GM23248 (cell line): ENCODE measurements around the gene CDK5RAP3.
"Not testable (repeated sequence)": the region's sequence is repeated elsewhere in the genome, so short reads cannot be mapped to it uniquely, and the experiment has no call there.

Source experiments
- EZH2 ChIP-seq: fragments of 200-600 bp; sonication (generic); IDR thresholded peaks from 2 replicates; pipeline ENCODE4 v1.6.1; 2018; ENCODE audit warnings: antibody characterized with exemption, mild to moderate bottlenecking; ENCODE audit not compliant: insufficient read depth, poor library complexity, severe bottlenecking
- EZH2phosphoT487 ChIP-seq: fragments of 200-600 bp; sonication (generic); IDR thresholded peaks from 2 replicates; pipeline ENCODE4 v1.6.1; 2018; ENCODE audit warnings: antibody characterized with exemption, moderate library complexity, mild to moderate bottlenecking, low read depth; ENCODE audit not compliant: insufficient read depth

DNA sequence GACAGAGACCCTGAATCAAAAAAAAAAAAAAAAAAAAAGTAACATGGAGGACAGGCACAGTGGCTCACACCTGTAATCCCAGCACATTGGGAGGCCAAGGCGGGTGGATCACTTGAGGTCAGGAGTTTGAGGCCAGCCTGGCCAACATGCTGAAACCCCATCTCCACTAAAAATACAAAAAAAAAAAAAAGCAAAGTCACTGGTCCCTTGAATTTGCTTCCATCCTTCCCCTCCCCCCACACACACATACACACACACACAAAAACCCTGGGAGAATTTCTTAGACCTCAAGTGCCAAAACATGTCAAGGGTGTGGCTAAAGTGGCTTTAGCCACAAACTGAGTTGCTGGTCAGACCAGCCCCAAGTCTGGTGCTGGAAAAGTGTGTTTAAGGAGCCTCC, 17.5 kb downstream of the CDK5RAP3 start:
- not testable (repeated sequence) for TF ChIP-seq EZH2, EZH2phosphoT487
